ENCODE measurements around the gene STAT5B.
"Not testable (repeated sequence)": the region's sequence is repeated elsewhere in the genome, so short reads cannot be mapped to it uniquely, and the experiment has no call there.

The STAT5B gene

DNA sequence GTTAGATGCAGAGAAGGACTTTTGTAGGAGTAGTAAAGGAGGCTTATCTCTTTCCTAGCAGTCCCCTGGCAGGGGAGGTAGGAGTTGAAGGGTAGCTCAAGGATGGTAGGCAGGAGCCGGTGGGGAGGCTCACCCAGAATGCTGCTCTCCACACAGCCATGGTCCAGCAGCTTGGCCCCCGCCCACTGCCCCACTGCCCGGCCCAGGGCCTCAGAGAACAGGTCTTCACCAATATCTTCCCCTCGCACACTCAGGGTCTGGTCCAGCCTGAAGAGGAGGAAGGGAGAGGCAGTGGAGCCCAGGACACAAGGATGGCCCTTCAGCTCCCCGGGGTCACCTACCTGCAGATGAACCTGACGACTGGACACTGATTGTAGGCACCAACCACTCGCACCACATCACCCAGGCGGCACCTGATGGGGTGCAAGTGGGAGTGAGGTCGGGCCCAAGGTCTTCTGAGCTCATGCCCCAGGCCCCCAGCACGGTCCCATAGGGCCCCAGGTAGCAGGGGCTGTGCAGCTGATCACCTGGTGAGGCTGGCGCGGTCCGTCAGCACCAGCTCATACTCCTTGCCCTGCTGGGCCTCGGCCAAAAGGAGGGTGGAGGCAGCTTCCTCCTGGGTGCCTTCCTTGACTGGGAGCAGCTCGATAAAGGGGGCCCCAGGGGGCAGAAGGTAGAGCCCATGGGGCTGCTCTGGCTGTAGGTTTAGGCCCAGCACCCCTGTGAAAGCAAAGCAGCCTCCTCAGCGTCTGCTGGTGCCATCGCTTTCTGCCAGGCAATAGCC, 85.5 kb downstream of the STAT5B start:
- no peaks in the 10 kb centered on the region for H3K27me3 ChIP-seq (ENCODE audit: control insufficient read depth in 5 of 5, insufficient read depth in 4 of 5, low read length in 5 of 5)
- H3K9ac ChIP-seq (ENCODE audit: low read length in 5 of 5) = no peak overlapping the region
- H3K27ac ChIP-seq (ENCODE audit: low read depth, low read length) = no peak overlapping the region
- H3K4me3 ChIP-seq (ENCODE audit: low read depth in 1 of 5, low read length in 5 of 5) = no peak overlapping the region
- peaks cover 0 to 9% (median 0%) of the 10 kb centered on the region in 5 donors for H3K36me3 ChIP-seq (ENCODE audit: control insufficient read depth in 5 of 5, insufficient read depth in 5 of 5, low read length in 5 of 5)
- peaks cover 2 to 27% (median 19%) of the 10 kb centered on the region in 5 donors for H3K4me1 ChIP-seq (ENCODE audit: control insufficient read depth in 5 of 5, insufficient read depth in 5 of 5, low read length in 5 of 5)
- no peaks in the 10 kb centered on the region for H3K9me3 ChIP-seq (ENCODE audit: control insufficient read depth in 5 of 5, low read length in 5 of 5)

DNA sequence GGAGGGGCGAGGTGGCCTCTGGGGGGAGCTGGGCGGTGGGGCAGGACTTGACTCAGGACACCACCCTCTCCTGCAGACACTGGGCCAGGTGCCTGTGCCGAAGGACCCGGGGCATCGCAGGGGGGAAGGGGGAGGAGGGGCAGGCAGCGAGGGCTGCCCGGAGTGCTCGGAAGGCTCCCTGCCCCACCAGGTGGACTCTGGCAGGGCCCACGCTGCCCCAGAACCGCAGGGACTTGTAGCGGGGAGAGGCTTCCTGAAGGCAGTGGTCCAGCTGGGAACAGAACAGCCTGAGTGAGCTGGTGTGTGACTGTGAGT, 86.6 kb downstream of the STAT5B start:
- peaks cover 0 to 9% (median 0%) of the 10 kb centered on the region in 5 donors for H3K36me3 ChIP-seq (ENCODE audit: control insufficient read depth in 5 of 5, insufficient read depth in 5 of 5, low read length in 5 of 5)
- no peaks in the 10 kb centered on the region for H3K27me3 ChIP-seq (ENCODE audit: control insufficient read depth in 5 of 5, insufficient read depth in 4 of 5, low read length in 5 of 5)
- H3K27ac ChIP-seq (ENCODE audit: low read depth, low read length) = no peak overlapping the region
- H3K4me1 ChIP-seq (ENCODE audit: control insufficient read depth in 5 of 5, insufficient read depth in 5 of 5, low read length in 5 of 5) = peaks cover 2 to 33% (median 24%) of the 10 kb centered on the region in 5 donors
- no peak overlapping the region for H3K9ac ChIP-seq (ENCODE audit: low read length in 5 of 5)
- H3K9me3 ChIP-seq (ENCODE audit: control insufficient read depth in 5 of 5, low read length in 5 of 5) = no peaks in the 10 kb centered on the region
- H3K4me3 ChIP-seq (ENCODE audit: low read depth in 1 of 5, low read length in 5 of 5) = no peak overlapping the region

DNA sequence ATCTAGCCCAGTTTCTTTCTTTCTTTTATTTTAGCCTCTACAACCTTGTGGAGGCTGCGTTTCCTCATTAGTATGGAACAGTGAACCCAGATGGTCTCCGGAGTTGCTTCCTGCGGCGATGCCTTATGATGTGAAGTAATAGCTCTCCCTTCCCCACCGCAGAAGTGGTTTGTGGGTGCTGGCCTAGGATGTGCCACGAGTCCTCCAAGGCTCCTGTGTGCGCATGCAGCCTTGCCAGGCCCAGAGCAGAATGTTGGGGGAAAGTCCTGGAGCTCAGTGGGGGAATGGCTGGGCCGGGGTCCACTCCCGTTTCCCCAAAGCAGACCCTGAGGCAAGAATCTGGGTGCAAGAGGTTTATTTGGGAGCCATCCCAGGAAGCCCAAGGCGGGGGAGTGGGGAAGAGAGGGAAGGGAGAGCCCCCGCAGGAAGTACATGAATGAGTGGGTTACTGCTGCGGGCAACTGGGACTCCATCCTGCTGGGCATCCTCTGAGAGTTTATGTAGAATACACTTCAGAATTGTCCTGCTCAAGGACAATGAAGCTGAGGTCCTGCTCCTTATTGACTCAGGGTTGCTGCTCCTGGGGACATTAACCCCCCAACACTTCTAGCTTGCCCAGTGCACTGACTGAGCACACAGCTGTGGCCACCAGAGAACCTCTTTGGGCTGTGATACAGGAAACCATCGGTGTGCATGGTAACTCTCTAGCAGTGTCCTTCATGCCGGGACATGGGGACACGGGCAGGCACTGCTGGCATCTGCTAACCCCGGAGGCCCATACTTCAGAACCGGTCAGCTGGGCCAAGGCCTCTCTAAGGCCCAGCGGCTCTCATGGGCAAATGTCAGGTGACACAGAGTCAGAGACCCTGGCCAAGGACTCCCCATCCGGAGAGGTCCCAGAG, 87.2 kb downstream of the STAT5B start:
- Histone ChIP-seq H3K9ac (ENCODE audit: low read length in 5 of 5) (no peak overlapping the region), H3K27me3 (ENCODE audit: control insufficient read depth in 5 of 5, insufficient read depth in 4 of 5, low read length in 5 of 5) (no peaks in the 10 kb centered on the region), H3K4me3 (ENCODE audit: low read depth in 1 of 5, low read length in 5 of 5) (no peak overlapping the region), H3K9me3 (ENCODE audit: control insufficient read depth in 5 of 5, low read length in 5 of 5) (no peaks in the 10 kb centered on the region), H3K36me3 (ENCODE audit: control insufficient read depth in 5 of 5, insufficient read depth in 5 of 5, low read length in 5 of 5) (peaks cover 0 to 9% (median 0%) of the 10 kb centered on the region in 5 donors), H3K4me1 (ENCODE audit: control insufficient read depth in 5 of 5, insufficient read depth in 5 of 5, low read length in 5 of 5) (peaks cover 0 to 32% (median 25%) of the 10 kb centered on the region in 5 donors), H3K27ac (ENCODE audit: low read depth, low read length) (no peak overlapping the region)

GRCh38 chr17:42187833-42188232, 88.4 kb downstream of the STAT5B start:
- Histone ChIP-seq H3K9me3 (ENCODE audit: control insufficient read depth in 5 of 5, low read length in 5 of 5) (no peaks in the 10 kb centered on the region), H3K27me3 (ENCODE audit: control insufficient read depth in 5 of 5, insufficient read depth in 4 of 5, low read length in 5 of 5) (no peaks in the 10 kb centered on the region), H3K4me1 (ENCODE audit: control insufficient read depth in 5 of 5, insufficient read depth in 5 of 5, low read length in 5 of 5) (peaks cover 0 to 32% (median 21%) of the 10 kb centered on the region in 5 donors), H3K36me3 (ENCODE audit: control insufficient read depth in 5 of 5, insufficient read depth in 5 of 5, low read length in 5 of 5) (peaks cover 0 to 9% (median 0%) of the 10 kb centered on the region in 5 donors), H3K9ac (ENCODE audit: low read length in 5 of 5) (no peak overlapping the region), H3K4me3 (ENCODE audit: low read depth in 1 of 5, low read length in 5 of 5) (no peak overlapping the region), H3K27ac (ENCODE audit: low read depth, low read length) (no peak overlapping the region)

GRCh38 chr17:42186191-42186590, 90.0 kb downstream of the STAT5B start:
- not testable (repeated sequence) for H3K27me3 ChIP-seq (ENCODE audit: control insufficient read depth in 5 of 5, insufficient read depth in 4 of 5, low read length in 5 of 5); H3K4me3 ChIP-seq (ENCODE audit: low read depth in 1 of 5, low read length in 5 of 5); H3K9ac ChIP-seq (ENCODE audit: low read length in 5 of 5); H3K9me3 ChIP-seq (ENCODE audit: control insufficient read depth in 5 of 5, low read length in 5 of 5); H3K36me3 ChIP-seq (ENCODE audit: control insufficient read depth in 5 of 5, insufficient read depth in 5 of 5, low read length in 5 of 5); H3K27ac ChIP-seq (ENCODE audit: low read depth, low read length)
- H3K4me1 ChIP-seq (ENCODE audit: control insufficient read depth in 5 of 5, insufficient read depth in 5 of 5, low read length in 5 of 5) = peaks cover 0 to 37% (median 26%) of the 10 kb centered on the region in 5 donors

DNA sequence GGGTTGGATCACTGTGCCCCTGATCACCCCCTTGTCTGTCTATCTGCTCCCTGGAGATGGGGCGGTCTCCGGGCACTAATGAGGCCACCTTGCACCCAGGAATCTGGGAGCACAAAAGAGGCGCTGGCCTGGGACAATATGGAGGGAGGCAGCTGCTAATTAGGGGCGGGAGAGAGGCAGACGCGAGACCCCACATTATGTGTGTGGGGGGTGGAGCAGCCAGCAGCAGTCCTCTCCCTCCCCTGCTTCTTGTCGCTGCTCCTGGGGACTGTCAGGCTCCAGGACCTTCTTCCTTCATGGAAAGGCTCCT, 90.6 kb downstream of the STAT5B start:
- Histone ChIP-seq H3K36me3 (ENCODE audit: control insufficient read depth in 5 of 5, insufficient read depth in 5 of 5, low read length in 5 of 5) (peaks cover 0 to 3% (median 0%) of the 10 kb centered on the region in 5 donors), H3K27ac (ENCODE audit: low read depth, low read length) (no peak overlapping the region), H3K9me3 (ENCODE audit: control insufficient read depth in 5 of 5, low read length in 5 of 5) (no peaks in the 10 kb centered on the region), H3K9ac (ENCODE audit: low read length in 5 of 5) (no peak overlapping the region), H3K4me1 (ENCODE audit: control insufficient read depth in 5 of 5, insufficient read depth in 5 of 5, low read length in 5 of 5) (peaks cover 0 to 43% (median 32%) of the 10 kb centered on the region in 5 donors), H3K4me3 (ENCODE audit: low read depth in 1 of 5, low read length in 5 of 5) (no peak overlapping the region), H3K27me3 (ENCODE audit: control insufficient read depth in 5 of 5, insufficient read depth in 4 of 5, low read length in 5 of 5) (peaks cover 0 to 7% (median 3%) of the 10 kb centered on the region in 5 donors)

DNA sequence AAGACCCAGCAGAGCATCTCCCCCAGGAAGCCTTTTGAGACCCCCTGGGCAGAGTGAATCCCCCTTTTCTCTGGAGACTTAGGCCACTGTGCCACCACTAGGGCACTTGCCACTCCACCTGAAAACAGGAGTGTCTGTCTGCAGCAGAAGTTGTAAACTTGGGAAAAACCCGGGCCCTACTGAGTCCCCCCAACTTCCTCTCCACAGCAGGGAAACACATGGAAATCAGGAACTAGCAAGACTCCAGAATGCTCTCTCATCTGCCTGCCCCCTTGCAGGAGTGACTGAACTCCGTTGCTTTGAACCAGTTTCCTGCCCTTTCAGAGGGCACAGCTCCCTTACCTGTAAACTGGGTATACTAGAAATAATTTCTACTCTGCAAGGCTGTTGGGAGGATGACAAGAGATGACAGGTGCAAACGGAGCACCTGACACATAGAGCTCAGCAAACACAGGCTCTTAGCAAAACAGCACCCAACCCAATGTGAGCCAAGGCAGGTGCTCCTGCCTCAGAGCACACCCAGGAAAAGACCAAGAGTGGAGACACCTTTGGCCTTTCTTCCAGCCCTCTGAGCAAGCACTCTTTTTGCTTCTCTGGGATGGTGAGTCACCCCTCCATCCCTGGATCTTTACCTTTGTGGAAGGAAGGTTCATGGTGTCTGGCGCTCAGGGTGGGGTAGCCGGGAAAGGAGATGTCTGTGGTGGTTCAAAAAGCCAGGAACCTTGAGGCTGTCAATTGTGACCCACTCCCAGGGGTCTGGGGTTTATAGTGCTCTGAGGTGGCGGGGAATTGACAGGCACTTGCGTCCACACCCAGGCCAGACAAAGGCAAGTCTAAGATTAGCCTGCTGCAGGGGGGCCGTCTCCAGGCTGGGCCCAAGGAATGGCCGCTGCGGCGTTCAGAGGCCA, 91.2 kb downstream of the STAT5B start, which contains the start of gene HCRT:
Gene HCRT (minus strand): TSS at position 740 of the 908 bp plus-strand sequence. CDS start 87 bp downstream, at position 653.
- Histone ChIP-seq H3K27ac (ENCODE audit: low read depth, low read length) (no peak within 1 kb of the TSS), H3K9me3 (ENCODE audit: control insufficient read depth in 5 of 5, low read length in 5 of 5) (no peaks in the 10 kb centered on the region), H3K4me3 (ENCODE audit: low read depth in 1 of 5, low read length in 5 of 5) (peak within 1 kb of the TSS in 4 of 5 donors; percentile 65 to 75 (median 70)), H3K27me3 (ENCODE audit: control insufficient read depth in 5 of 5, insufficient read depth in 4 of 5, low read length in 5 of 5) (peaks cover 0 to 7% (median 4%) of the 10 kb centered on the region in 5 donors), H3K36me3 (ENCODE audit: control insufficient read depth in 5 of 5, insufficient read depth in 5 of 5, low read length in 5 of 5) (no peaks in the 10 kb centered on the region), H3K9ac (ENCODE audit: low read length in 5 of 5) (peak within 1 kb of the TSS in 3 of 5 donors; percentile 63 to 72 (median 69)), H3K4me1 (ENCODE audit: control insufficient read depth in 5 of 5, insufficient read depth in 5 of 5, low read length in 5 of 5) (peaks cover 0 to 48% (median 37%) of the 10 kb centered on the region in 5 donors)

- H3K4me3 ChIP-seq (ENCODE audit: low read depth in 1 of 5, low read length in 5 of 5) = peak overlapping the region; percentile 65 to 79 (median 70)
- no peaks in the 10 kb centered on the region for H3K36me3 ChIP-seq (ENCODE audit: control insufficient read depth in 5 of 5, insufficient read depth in 5 of 5, low read length in 5 of 5)
- peaks cover 0 to 46% (median 37%) of the 10 kb centered on the region in 5 donors for H3K4me1 ChIP-seq (ENCODE audit: control insufficient read depth in 5 of 5, insufficient read depth in 5 of 5, low read length in 5 of 5)
- H3K9me3 ChIP-seq (ENCODE audit: control insufficient read depth in 5 of 5, low read length in 5 of 5) = no peaks in the 10 kb centered on the region
- peaks cover 0 to 7% (median 4%) of the 10 kb centered on the region in 5 donors for H3K27me3 ChIP-seq (ENCODE audit: control insufficient read depth in 5 of 5, insufficient read depth in 4 of 5, low read length in 5 of 5)
- peak overlapping the region in 4 of 5 donors; percentile 63 to 77 (median 74) for H3K9ac ChIP-seq (ENCODE audit: low read length in 5 of 5)
- peak overlapping the region; percentile 62 for H3K27ac ChIP-seq (ENCODE audit: low read depth, low read length)
Observed at GRCh38 chr17:42183741-42184711, 92.2 kb downstream of the STAT5B start.

Measured in subcutaneous abdominal adipose tissue (tissue), 5 donors.